Brain microvascular endothelial cell (primary cell): ENCODE measurements around the gene CCL22.
A peak's percentile ranks its signal among the peaks of the same experiment; 100 is the strongest.
"Not testable (repeated sequence)": the region's sequence is repeated elsewhere in the genome, so short reads cannot be mapped to it uniquely, and the experiment has no call there.

Experiments
- DNase-seq: peaks from one replicate; pipeline ENCODE4 v3.0.0-alpha.2; 2020
- H3K27ac ChIP-seq: fragments of 250-450 bp; sonication (Bioruptor Pico); 2 replicates; pipeline ENCODE4 v1.5.1; 2020; ENCODE audit warnings: mild to moderate bottlenecking, moderate library complexity
- H3K27me3 ChIP-seq: fragments of 250-450 bp; sonication (Bioruptor Pico); replicated peaks from 2 replicates; pipeline ENCODE4 v1.5.1; 2020; ENCODE audit warnings: mild to moderate bottlenecking
- H3K36me3 ChIP-seq: fragments of 250-450 bp; sonication (Bioruptor Pico); replicated peaks from 2 replicates; pipeline ENCODE4 v1.5.1; 2020; ENCODE audit warnings: mild to moderate bottlenecking
- H3K4me3 ChIP-seq: 2 replicates; pipeline ENCODE4 v1.5.1; 2011; ENCODE audit warnings: low read depth, mild to moderate bottlenecking, control low read depth, low read length, moderate library complexity
- CTCF ChIP-seq: IDR thresholded peaks from 2 replicates; pipeline ENCODE4 v1.5.1; 2011; ENCODE audit warnings: low read depth, mild to moderate bottlenecking, moderate library complexity, low read length, control low read depth, inconsistent platforms; ENCODE audit errors: missing control alignments
- in situ Hi-C: cut with HindIII; loops from 2 replicates; pipeline ENCODE4 v1.10.0; 2017; ENCODE audit warnings: low sequenced_read_pairs, low pct_ligation_motif_present

The CCL22 gene

GRCh38 chr16:57329718-57330327 lies 28.8 kb upstream of the CCL22 start:
- in situ Hi-C loops, result no loop called here
- Histone ChIP-seq H3K36me3 (no peaks in the 10 kb centered on the region), H3K27me3 (peaks cover 3% of the 10 kb centered on the region), H3K27ac (no peak overlapping the region), H3K4me3 (no peak overlapping the region)
- DNase-seq, result no peak
- TF ChIP-seq CTCF, result no peak

GRCh38 chr16:57331355-57331754 lies 27.2 kb upstream of the CCL22 start:
- in situ Hi-C loops, result no loop called here
- TF ChIP-seq CTCF, result no peak
- Histone ChIP-seq H3K27ac (no peak overlapping the region), H3K36me3 (no peaks in the 10 kb centered on the region), H3K27me3 (peaks cover 3% of the 10 kb centered on the region), H3K4me3 (no peak overlapping the region)
- DNase-seq, result no peak

GRCh38 chr16:57333402-57333801 lies 25.2 kb upstream of the CCL22 start:
- Histone ChIP-seq H3K27ac (no peak overlapping the region), H3K36me3 (no peaks in the 10 kb centered on the region), H3K4me3 (no peak overlapping the region), H3K27me3 (peaks cover 3% of the 10 kb centered on the region)
- TF ChIP-seq CTCF, result no peak
- no peak for DNase-seq
- in situ Hi-C loops, result no loop called here

GRCh38 chr16:57335366-57335765 lies 23.2 kb upstream of the CCL22 start:
- no peak for TF ChIP-seq CTCF
- no peak overlapping the region for H3K27ac ChIP-seq
- no peak overlapping the region for H3K4me3 ChIP-seq
- in situ Hi-C loops, result no loop called here
- peaks cover 3% of the 10 kb centered on the region for H3K27me3 ChIP-seq
- DNase-seq, result no peak
- no peaks in the 10 kb centered on the region for H3K36me3 ChIP-seq

GRCh38 chr16:57341062-57341440 lies 17.5 kb upstream of the CCL22 start:
- in situ Hi-C loops, result no loop called here
- no peaks in the 10 kb centered on the region for H3K27me3 ChIP-seq
- H3K36me3 ChIP-seq, result no peaks in the 10 kb centered on the region
- no peak for TF ChIP-seq CTCF
- no peak overlapping the region for H3K4me3 ChIP-seq
- H3K27ac ChIP-seq, result no peak overlapping the region
- no peak for DNase-seq

- in situ Hi-C loops, result no loop called here
- no peak overlapping the region for H3K4me3 ChIP-seq
- DNase-seq, result peak; percentile 80
- H3K27me3 ChIP-seq, result no peaks in the 10 kb centered on the region
- no peak overlapping the region for H3K27ac ChIP-seq
- no peak for TF ChIP-seq CTCF
- no peaks in the 10 kb centered on the region for H3K36me3 ChIP-seq
These were observed 16.9 kb upstream of the CCL22 start for GRCh38 chr16:57341441-57342303.

- H3K27ac ChIP-seq, H3K27me3 ChIP-seq, in situ Hi-C loops, H3K4me3 ChIP-seq, H3K36me3 ChIP-seq, DNase-seq: not testable (repeated sequence)
These were observed 16.0 kb upstream of the CCL22 start for GRCh38 chr16:57342606-57343005.
